ENCODE measurements around the gene OXCT1. TPM values are rescaled to one million over a fixed set of nuclear protein-coding genes. Genes with fewer than 3 reads are reported as not detected.
A peak's percentile ranks its signal among the peaks of the same experiment; 100 is the strongest.
"Not testable (repeated sequence)": the region's sequence is repeated elsewhere in the genome, so short reads cannot be mapped to it uniquely, and the experiment has no call there.

The OXCT1 gene
- total and polyA plus RNA-seq, 2 donors (not counting 3 experiments of a cell fraction or from before 2014, with no cell fraction given), result 12.8 to 37.4 TPM

- FAIRE-seq (peak; percentile 90), DNase-seq (ENCODE audit: low read depth, low spot score) (peak; percentile 77)
- Histone ChIP-seq H3K27me3 (ENCODE audit: control insufficient read depth in 2 of 2, insufficient read depth in 2 of 2, low read length in 2 of 2) (no peaks in the 10 kb centered on the region), H3K79me2 (ENCODE audit: control insufficient read depth, insufficient read depth, low read length) (no peaks in the 10 kb centered on the region), H3K4me3 (replicated peaks in 1 of 3; ENCODE audit: insufficient read depth in 1 of 3, low read depth in 1 of 3, low read length in 3 of 3) (no peak overlapping the region), H2AFZ (ENCODE audit: low read depth, low read length) (no peak overlapping the region), H3K4me1 (ENCODE audit: control insufficient read depth, extremely low read depth, insufficient read depth, low read length) (peaks cover 8% of the 10 kb centered on the region), H3K9me1 (replicated peaks; ENCODE audit: control insufficient read depth, extremely low read depth, insufficient read depth, low read length) (no peaks in the 10 kb centered on the region), H3K9me3 (replicated peaks; ENCODE audit: control insufficient read depth, insufficient read depth, low read length) (no peaks in the 10 kb centered on the region), H3K9ac (replicated peaks; ENCODE audit: extremely low read depth, insufficient read depth, low read length) (no peak overlapping the region), H3K36me3 (ENCODE audit: control insufficient read depth in 2 of 2, extremely low read depth in 1 of 2, insufficient read depth in 2 of 2, low read length in 2 of 2) (no peaks in the 10 kb centered on the region), H4K20me1 (replicated peaks; ENCODE audit: control insufficient read depth, extremely low read depth, insufficient read depth, low read length) (no peaks in the 10 kb centered on the region), H3K27ac (ENCODE audit: insufficient read depth, low read depth, low read length) (no peak overlapping the region), H3K4me2 (ENCODE audit: insufficient read depth, low read length) (no peak overlapping the region)
- TF ChIP-seq EZH2 (IDR thresholded peaks at IDR 0.05; ENCODE audit: borderline replicate concordance, low read depth, low read length, severe bottlenecking) (no peak), MYC (IDR thresholded peaks at IDR 0.05; ENCODE audit: low read depth, low read length) (no peak), MAX (IDR thresholded peaks at IDR 0.05; ENCODE audit: insufficient read depth, insufficient read length) (no peak), FOS (IDR thresholded peaks at IDR 0.05; ENCODE audit: borderline replicate concordance, insufficient read depth, low read length) (no peak), JUN (IDR thresholded peaks at IDR 0.05; ENCODE audit: borderline replicate concordance, insufficient read depth, insufficient read length, low read depth) (no peak), GATA2 (IDR thresholded peaks at IDR 0.05; ENCODE audit: insufficient read depth, insufficient read length, low read depth, low read length) (no peak), POLR2AphosphoS5 (IDR thresholded peaks at IDR 0.05; ENCODE audit: insufficient read depth, low read depth, low read length) (no peak), POLR2A (IDR thresholded peaks at IDR 0.05; ENCODE audit: low read depth, low read length) (no peak)
- TF ChIP-seq, protein P1, sequence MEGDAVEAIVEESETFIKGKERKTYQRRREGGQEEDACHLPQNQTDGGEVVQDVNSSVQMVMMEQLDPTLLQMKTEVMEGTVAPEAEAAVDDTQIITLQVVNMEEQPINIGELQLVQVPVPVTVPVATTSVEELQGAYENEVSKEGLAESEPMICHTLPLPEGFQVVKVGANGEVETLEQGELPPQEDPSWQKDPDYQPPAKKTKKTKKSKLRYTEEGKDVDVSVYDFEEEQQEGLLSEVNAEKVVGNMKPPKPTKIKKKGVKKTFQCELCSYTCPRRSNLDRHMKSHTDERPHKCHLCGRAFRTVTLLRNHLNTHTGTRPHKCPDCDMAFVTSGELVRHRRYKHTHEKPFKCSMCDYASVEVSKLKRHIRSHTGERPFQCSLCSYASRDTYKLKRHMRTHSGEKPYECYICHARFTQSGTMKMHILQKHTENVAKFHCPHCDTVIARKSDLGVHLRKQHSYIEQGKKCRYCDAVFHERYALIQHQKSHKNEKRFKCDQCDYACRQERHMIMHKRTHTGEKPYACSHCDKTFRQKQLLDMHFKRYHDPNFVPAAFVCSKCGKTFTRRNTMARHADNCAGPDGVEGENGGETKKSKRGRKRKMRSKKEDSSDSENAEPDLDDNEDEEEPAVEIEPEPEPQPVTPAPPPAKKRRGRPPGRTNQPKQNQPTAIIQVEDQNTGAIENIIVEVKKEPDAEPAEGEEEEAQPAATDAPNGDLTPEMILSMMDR (IDR thresholded peaks at IDR 0.05; ENCODE audit: extremely low read depth in 1 of 2, insufficient read depth in 1 of 2, low read depth in 1 of 2, low read length in 2 of 2), result no peak
- ChIA-PET CTCF (interaction anchor here (0.6 to 1.4 kb wide), 3 partner anchors 11 to 109 kb away, joined by 3 to 4 read pairs (median 3); no protein-coding TSS in a partner anchor), POLR2A (no interaction called here)
- dilution Hi-C loops (cut with MboI; ENCODE audit: extremely low pct_ligation_motif_present, low sequenced_read_pairs) (no loop called here), intact Hi-C loops (cut with micrococcal nuclease) (no loop called here)
- no TSS peak for BruUV-seq (replicated peaks)
These were observed 122.9 kb downstream of the OXCT1 start for GRCh38 chr5:41747301-41747700.

DNA sequence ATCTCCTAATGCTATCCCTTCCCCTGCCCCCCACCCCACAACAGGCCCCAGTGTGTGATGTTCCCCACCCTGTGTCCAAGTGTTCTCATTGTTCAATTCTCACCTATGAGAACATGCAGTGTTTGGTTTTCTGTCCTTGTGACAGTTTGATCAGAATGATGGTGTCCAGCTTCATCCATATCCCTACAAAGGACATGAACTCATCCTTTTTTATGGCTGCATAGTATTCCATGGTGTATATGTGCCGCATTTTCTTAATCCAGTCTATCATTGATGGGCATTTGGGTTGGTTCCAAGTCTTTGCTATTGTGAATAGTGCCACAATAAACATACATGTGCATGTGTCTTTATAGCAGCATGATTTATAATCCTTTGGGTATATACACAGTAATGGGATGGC, 127.6 kb downstream of the OXCT1 start:
- POLR2A ChIA-PET; H3K4me1 ChIP-seq (ENCODE audit: control insufficient read depth, extremely low read depth, insufficient read depth, low read length): not testable (repeated sequence)

More for the DNA sequence above, 127.6 kb downstream of the OXCT1 start:
- H3K4me2 ChIP-seq (ENCODE audit: insufficient read depth, low read length); H3K9me3 ChIP-seq (replicated peaks; ENCODE audit: control insufficient read depth, insufficient read depth, low read length); H2AFZ ChIP-seq (ENCODE audit: low read depth, low read length); intact Hi-C loops (cut with micrococcal nuclease); FAIRE-seq; H3K9me1 ChIP-seq (replicated peaks; ENCODE audit: control insufficient read depth, extremely low read depth, insufficient read depth, low read length); H3K79me2 ChIP-seq (ENCODE audit: control insufficient read depth, insufficient read depth, low read length); H3K27me3 ChIP-seq (ENCODE audit: control insufficient read depth in 2 of 2, insufficient read depth in 2 of 2, low read length in 2 of 2); CTCF ChIA-PET; H3K36me3 ChIP-seq (ENCODE audit: control insufficient read depth in 2 of 2, extremely low read depth in 1 of 2, insufficient read depth in 2 of 2, low read length in 2 of 2); DNase-seq (ENCODE audit: low read depth, low spot score); BruUV-seq (replicated peaks); dilution Hi-C loops (cut with MboI; ENCODE audit: extremely low pct_ligation_motif_present, low sequenced_read_pairs); H4K20me1 ChIP-seq (replicated peaks; ENCODE audit: control insufficient read depth, extremely low read depth, insufficient read depth, low read length); H3K27ac ChIP-seq (ENCODE audit: insufficient read depth, low read depth, low read length); H3K9ac ChIP-seq (replicated peaks; ENCODE audit: extremely low read depth, insufficient read depth, low read length); H3K4me3 ChIP-seq (replicated peaks in 1 of 3; ENCODE audit: insufficient read depth in 1 of 3, low read depth in 1 of 3, low read length in 3 of 3): not testable (repeated sequence)
